Activated naive CD4-positive, alpha-beta T cell (primary cell): ENCODE results near the gene ARHGEF4.

Experiments
- DNase-seq, 4 experiments: peaks; one replicate each; lab custom pipeline; 2025; lab: John Stamatoyannopoulos, UW

Gene ARHGEF4

DNA sequence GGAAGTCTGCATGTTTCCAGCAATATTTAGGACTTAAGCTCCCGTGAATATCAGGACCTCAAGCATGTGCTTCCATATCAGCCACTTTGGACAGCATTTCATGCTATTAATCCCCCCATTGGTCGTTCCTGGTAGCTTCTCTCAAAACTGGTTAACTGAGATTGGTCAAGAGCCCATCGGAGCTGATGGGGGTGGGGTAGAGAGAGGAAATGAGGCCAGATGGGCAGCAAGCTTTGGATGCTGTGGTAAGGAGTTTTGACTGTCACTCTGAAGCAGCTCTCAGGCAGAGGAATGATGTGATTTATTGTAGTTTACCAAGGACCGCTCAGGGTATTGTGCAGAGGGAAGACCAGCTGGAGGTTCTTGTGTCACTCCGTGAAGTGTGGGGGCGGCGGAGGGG lies 174.8 kb downstream of the ARHGEF4 start:
- no peak for DNase-seq

- DNase-seq = no peak
These were observed 177.4 kb downstream of the ARHGEF4 start for GRCh38 chr2:131014141-131014540.

GRCh38 chr2:131015764-131016163 lies 179.1 kb downstream of the ARHGEF4 start:
- DNase-seq = no peak

DNA sequence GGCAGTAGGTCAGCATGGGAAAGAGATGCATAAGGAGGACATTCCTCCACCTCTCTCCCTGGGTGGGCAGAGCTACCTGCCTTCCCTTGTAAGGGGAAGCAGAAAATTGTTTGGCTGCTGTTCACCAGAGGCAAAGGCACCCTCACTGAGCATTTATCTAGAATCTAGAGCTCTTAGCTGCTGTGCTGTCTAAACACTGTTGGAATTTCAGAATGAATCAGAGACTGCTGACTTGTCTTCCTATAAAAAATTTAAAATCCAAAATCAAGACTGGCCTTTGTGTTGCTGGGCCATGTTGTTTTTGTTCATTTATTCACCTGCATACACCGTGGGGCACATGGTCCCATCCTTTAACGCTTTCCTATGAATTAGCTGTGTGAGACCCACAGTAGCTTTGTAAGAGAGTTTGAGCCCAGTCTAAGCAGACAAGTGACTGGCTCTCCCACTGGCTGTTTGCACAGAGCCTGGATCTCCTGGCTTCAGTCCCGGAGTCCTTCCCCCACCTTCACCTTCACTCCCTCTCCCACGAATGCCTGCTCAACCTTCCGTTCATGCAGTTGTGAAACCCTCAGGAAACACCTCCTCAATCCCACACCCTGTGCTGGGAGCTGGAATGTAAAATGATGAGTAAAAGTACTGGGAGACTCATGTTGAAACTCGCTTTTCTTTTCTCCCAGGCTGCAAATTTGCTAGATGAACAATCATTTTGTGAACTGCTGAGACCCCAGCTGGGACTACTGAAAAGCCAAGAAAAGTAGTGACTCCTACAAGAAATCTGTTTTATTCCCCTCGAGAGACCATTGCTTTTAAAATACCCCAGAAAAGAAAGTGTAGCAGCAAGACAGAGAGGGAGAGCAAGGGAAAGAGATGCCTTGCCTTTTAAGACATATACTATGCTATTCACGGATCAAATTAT lies 180.4 kb downstream of the ARHGEF4 start:
- no peak for DNase-seq

DNA sequence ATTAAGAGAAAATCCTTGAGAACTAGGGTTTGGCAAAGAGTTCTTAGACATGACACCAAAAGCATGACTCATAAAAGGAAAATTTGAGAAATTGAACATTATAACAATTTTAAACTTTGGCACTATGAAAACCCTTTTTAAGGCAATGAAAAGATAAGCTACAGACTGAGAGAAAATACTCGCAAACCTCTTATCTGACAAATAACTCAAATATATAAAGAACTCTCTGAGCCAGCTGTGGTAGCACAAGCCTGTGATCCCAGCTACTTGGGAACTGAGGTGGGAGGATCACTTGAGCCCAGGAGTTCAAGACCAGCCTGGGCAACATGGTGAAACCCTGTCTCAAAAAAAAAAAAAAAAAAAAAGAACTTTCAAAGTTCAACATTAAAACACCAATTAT lies 186.0 kb downstream of the ARHGEF4 start:
- DNase-seq = no peak

DNA sequence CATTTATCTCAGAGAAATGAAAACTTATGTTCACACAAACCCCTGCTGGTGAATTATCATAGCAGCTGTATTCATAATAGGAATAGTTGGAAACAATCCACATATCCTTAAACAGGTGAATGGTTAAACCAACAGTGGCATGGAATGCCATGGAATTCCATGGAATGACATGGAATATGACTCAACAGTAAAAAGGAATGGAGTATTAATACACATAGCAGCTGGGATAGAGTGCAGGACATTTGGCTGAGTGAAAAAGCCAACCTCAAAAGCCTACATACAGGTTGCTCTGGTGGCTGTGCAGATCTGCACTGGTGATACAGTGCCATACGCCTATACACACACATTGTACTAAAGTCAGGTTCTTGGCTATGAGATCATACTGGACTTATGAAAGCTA lies 187.0 kb downstream of the ARHGEF4 start:
- no peak for DNase-seq

DNA sequence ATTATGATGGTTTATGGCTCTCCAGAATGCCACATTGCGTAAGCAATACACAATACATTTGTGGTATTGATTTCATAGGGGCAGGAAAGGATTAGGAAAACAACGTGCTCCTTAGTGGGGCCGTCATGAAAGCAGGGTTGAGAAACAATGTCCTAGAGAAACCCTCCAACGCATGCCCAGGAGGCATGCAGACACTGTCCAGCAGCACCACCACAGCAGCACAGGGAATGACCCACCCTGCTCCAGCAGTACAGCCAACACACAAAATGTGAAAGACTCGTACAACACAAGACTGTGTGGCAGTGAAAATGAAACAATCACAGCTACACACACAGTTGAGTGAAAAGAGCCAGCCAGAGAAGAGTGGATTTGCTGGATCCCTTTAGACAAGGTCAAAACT lies 190.2 kb downstream of the ARHGEF4 start:
- no peak for DNase-seq

- no peak for DNase-seq
These were observed 191.1 kb downstream of the ARHGEF4 start for GRCh38 chr2:131027566-131028528.

DNA sequence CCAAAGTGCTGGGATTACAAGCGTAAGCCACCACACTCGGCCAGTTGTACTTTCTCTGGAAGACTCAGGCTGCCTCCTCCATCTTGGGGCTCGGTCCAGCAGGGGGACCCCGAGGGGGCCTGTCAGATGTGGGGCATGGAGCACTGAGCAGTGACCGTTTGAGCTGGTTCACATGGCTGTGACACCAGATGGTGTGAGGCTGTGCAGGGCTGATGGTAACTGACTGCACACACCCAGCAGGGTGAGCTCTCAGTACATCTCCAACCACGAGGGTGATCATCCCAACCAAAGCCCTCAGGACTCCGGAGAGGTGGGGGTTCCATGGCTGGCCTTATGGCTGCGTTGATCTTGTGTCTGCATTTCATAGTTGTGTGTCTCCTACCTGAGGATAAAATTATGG lies 193.1 kb downstream of the ARHGEF4 start:
- DNase-seq = no peak

DNA sequence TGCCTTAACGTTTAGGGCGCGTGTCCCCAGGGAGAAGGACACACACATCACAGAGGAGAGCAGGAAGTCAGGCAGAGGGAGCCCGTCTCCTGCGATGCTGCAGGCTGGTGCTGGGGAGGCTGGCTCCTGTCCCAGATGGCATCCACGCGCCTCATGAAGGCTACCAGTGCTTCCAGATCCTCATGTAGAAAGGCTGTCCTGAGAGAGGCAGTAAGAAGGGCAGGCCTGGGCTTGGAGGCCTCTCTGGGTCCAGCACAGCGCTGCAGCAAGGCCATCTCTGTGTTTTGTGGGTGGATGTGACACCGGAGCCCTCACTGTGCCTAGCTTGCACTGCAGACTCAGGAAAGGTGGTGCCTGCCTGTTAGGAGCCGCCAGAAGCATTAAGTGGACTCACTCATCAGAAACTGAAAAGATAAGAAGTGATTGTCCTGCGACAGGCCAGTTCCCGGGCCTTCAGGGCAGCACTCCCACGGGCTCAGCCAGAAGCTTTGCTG lies 193.8 kb downstream of the ARHGEF4 start:
- DNase-seq = no peak

GRCh38 chr2:131031431-131031841 lies 194.7 kb downstream of the ARHGEF4 start:
- DNase-seq = no peak

DNA sequence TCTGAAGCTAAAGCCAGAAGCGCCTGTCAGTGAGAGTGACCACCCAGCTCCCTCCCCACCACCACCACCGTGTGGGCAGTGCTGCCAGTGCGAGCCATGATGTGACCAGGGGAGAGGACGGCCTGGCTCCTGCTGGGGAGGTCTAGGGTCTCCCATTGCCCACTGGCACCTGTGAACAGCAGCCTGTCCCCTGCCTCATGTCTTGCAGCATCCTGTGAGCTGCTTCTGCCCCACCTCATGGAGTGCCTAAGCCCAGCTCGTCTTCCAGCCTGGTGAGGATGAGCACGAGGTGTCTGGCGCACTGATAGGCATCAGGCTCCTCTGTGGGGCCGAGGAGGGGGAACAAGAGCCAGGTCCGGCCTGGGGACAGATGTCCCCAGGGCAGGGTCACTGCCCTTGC lies 195.2 kb downstream of the ARHGEF4 start:
- DNase-seq = no peak

DNA sequence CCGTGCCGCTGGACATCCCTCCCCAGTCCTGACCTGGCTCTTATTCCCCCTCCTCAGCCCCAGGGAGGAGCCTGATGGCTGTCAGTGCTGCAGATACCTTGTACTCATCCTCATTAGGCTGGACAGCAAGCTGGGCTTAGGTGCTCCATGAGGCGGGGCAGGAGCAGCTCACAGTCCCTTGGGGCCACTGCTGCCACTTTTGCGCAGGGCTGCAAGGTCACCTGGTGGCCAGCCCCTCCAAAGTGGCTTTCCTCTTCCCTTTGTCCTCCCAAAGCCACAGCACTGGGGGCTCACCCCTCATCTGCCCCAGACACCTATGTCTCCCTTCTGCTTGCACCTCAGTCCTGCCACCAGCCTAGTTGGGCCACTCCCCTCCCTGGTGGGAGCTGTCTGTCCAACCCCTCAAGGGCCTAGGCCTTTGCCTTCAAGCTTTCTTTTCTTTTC lies 195.7 kb downstream of the ARHGEF4 start:
- DNase-seq = no peak

DNA sequence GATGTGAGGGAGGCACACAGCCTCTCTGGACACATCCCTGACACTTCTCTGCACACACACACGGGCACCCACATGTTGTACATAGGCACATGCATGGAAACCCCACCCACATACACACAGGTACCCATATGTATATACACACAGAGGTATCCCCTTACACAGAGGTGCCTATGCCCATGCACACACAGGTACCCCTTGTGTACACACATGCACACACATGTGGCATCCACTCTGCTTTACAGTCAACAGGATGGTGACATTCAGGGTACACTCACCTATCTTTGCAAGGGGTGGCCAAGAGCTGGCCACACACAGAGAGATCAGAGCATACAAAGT lies 197.0 kb downstream of the ARHGEF4 start:
- DNase-seq = no peak

- DNase-seq = no peak
These were observed 197.7 kb downstream of the ARHGEF4 start for GRCh38 chr2:131034122-131035051.

GRCh38 chr2:131035112-131035825 lies 198.6 kb downstream of the ARHGEF4 start:
- DNase-seq = no peak

DNA sequence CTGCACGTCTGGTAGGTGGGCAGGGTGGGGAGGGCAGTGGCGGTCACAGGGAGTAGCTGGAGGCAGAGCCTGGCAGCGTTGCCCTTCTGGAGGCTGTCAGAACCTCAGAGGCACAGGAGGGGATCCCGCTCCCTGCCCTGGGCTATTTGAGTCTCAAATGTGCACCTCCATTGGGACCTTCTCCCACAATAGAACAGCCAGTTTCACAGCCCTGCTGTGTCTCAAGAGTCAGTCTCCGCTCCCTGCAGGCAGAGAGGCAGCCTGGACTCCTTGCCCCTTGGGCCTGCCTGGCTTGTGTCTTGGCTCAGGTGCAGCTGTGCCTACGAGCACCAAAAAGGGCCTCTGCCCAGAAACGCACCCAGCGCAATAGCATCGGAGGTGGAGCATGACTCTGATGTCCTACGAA lies 199.1 kb downstream of the ARHGEF4 start:
- no peak for DNase-seq

GRCh38 chr2:131036269-131036668 lies 199.6 kb downstream of the ARHGEF4 start:
- DNase-seq = no peak

GRCh38 chr2:131036696-131037397 lies 200.1 kb downstream of the ARHGEF4 start:
- no peak for DNase-seq
